Activated CD4-positive, alpha-beta T cell treated with anti-CD3 and anti-CD28 coated beads for 1 hour (primary cell): ENCODE data around the gene ACSS1.

Source experiments
- DNase-seq: peaks from one replicate; pipeline ENCODE4 v3.0.0-alpha.2; 2020

ACSS1 gene

GRCh38 chr20:25058051-25058846, at the start of gene ACSS1:
Gene ACSS1 (minus strand): TSS chr20:25058139. CDS start chr20:25058102, 37 bp downstream.
- DNase-seq: peak; percentile 59

GRCh38 chr20:25103526-25103925, 45.6 kb upstream of the ACSS1 start:
- no peak for DNase-seq

- DNase-seq: no peak
These were observed 43.0 kb upstream of the ACSS1 start for GRCh38 chr20:25100914-25101313.

GRCh38 chr20:25099601-25100140, 41.7 kb upstream of the ACSS1 start:
- DNase-seq: no peak

- DNase-seq: no peak
These were observed 39.6 kb upstream of the ACSS1 start for GRCh38 chr20:25097498-25097897.

- peak; percentile 58 for DNase-seq
These were observed 32.8 kb upstream of the ACSS1 start for GRCh38 chr20:25090492-25091429.

- DNase-seq: no peak
These were observed 31.7 kb upstream of the ACSS1 start for GRCh38 chr20:25089662-25090061.

- DNase-seq: no peak
These were observed 31.2 kb upstream of the ACSS1 start for GRCh38 chr20:25089096-25089495.

GRCh38 chr20:25088267-25088666, 30.3 kb upstream of the ACSS1 start:
- no peak for DNase-seq

GRCh38 chr20:25087186-25087929, 29.4 kb upstream of the ACSS1 start:
- DNase-seq: no peak

GRCh38 chr20:25085756-25086495, 28.0 kb upstream of the ACSS1 start:
- DNase-seq: no peak

- DNase-seq: no peak
These were observed 26.8 kb upstream of the ACSS1 start for GRCh38 chr20:25084626-25085187.

- DNase-seq: no peak
These were observed 26.1 kb upstream of the ACSS1 start for GRCh38 chr20:25083773-25084625.

- no peak for DNase-seq
These were observed 25.3 kb upstream of the ACSS1 start for GRCh38 chr20:25083141-25083772.

GRCh38 chr20:25082498-25082873, 24.5 kb upstream of the ACSS1 start:
- no peak for DNase-seq

- no peak for DNase-seq
These were observed 24.0 kb upstream of the ACSS1 start, which contains the start of gene VSX1 for GRCh38 chr20:25081730-25082497. Gene VSX1 (minus strand): TSS chr20:25082141. CDS start chr20:25082096, 45 bp downstream.

- DNase-seq: no peak
These were observed 23.3 kb upstream of the ACSS1 start for GRCh38 chr20:25081065-25081729.

GRCh38 chr20:25079171-25079570, 21.2 kb upstream of the ACSS1 start:
- no peak for DNase-seq

GRCh38 chr20:25078662-25079061, 20.7 kb upstream of the ACSS1 start:
- DNase-seq: no peak
